Coronary artery (tissue), 2 donors: ENCODE measurements around the gene UTP11.

ENCODE experiments used
- DNase-seq: peaks from one replicate; pipeline ENCODE4 v3.0.0-alpha.2; 2017; ENCODE audit warnings: low spot score
- H3K27ac ChIP-seq, 2 donors: fragments of 200-600 bp; sonication (generic); one replicate each; pipeline ENCODE4 v1.5.1; 2016 to 2019
- H3K4me3 ChIP-seq: fragments of 200-600 bp; sonication (generic); 2 replicates; pipeline ENCODE4 v1.5.1; 2016; ENCODE audit warnings: mild to moderate bottlenecking, moderate library complexity
- TF ChIP-seq, protein P1 (sequence below): fragments of 200-600 bp; sonication (generic); IDR thresholded peaks from one replicate; pipeline ENCODE4 v1.5.1; 2019; ENCODE audit warnings: antibody characterized with exemption

The UTP11 gene

DNA sequence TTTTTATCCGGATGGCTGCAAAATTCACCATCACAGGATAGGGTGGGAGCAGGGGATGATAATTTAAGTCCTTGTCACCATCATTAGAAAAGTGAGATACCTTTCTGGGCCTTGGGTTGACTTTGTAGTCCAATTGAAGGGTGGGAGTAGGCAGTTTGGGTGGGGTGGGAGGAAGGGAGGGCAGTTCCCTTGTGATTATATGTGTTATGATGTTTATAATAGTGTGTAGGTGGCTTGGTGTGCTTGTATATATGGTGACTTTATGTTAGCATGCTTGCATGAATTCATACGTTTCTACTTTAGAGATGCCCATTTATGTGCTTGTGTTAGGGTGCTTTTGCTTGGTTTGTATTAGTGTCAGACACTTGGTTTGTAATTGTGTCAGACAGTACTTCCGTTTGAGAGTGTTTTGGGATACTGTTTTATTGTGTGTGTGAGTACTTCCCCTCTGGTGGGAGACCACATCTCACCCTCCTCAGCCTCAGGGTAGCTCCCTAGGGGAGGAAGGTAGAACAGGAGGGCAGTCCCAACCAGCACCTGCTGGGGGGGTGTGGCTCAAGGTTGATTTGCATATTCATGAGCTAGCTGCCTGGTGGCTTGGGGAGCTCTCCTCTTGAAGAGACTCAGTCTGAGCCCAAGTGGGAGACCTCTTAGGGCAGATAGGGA lies 40.3 kb downstream of the UTP11 start:
- TF ChIP-seq, protein P1, sequence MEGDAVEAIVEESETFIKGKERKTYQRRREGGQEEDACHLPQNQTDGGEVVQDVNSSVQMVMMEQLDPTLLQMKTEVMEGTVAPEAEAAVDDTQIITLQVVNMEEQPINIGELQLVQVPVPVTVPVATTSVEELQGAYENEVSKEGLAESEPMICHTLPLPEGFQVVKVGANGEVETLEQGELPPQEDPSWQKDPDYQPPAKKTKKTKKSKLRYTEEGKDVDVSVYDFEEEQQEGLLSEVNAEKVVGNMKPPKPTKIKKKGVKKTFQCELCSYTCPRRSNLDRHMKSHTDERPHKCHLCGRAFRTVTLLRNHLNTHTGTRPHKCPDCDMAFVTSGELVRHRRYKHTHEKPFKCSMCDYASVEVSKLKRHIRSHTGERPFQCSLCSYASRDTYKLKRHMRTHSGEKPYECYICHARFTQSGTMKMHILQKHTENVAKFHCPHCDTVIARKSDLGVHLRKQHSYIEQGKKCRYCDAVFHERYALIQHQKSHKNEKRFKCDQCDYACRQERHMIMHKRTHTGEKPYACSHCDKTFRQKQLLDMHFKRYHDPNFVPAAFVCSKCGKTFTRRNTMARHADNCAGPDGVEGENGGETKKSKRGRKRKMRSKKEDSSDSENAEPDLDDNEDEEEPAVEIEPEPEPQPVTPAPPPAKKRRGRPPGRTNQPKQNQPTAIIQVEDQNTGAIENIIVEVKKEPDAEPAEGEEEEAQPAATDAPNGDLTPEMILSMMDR, result no peak
- Histone ChIP-seq H3K27ac (no peak overlapping the region), H3K4me3 (no peak overlapping the region)
- DNase-seq, result no peak

DNA sequence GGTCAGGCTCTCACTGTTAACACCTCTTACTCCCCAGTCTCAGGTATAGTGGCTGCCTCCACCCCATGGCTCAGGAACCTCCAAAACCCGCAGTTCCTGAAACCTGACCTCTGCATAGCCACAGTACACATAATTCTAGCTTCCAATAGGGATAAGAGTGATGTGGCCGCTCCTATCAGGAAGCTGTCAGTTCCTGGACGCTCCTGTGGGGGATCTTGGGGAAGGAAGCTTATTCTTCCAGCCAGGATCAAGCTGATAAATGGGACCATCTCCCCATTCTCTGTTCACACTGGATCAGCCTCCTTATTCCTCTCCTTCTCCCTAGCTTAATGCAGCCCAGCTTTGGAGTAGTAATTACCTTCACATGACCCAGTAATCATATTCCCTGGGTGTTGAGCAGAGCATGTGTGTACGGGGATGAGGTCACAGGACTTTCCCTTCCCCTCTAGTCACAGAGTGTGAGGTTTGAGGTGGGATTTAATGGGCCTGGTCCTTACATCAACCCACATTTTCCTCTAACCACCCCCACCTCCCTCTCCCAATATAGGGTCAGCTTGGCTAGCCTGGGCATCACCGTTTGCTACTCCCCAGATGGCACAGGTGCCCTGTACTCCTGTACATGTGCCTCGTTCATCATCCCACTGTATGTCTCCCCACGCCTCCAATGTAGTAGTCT lies 41.0 kb downstream of the UTP11 start:
- no peak overlapping the region for H3K27ac ChIP-seq
- DNase-seq, result no peak
- TF ChIP-seq, protein P1, result no peak
- H3K4me3 ChIP-seq, result no peak overlapping the region

DNA sequence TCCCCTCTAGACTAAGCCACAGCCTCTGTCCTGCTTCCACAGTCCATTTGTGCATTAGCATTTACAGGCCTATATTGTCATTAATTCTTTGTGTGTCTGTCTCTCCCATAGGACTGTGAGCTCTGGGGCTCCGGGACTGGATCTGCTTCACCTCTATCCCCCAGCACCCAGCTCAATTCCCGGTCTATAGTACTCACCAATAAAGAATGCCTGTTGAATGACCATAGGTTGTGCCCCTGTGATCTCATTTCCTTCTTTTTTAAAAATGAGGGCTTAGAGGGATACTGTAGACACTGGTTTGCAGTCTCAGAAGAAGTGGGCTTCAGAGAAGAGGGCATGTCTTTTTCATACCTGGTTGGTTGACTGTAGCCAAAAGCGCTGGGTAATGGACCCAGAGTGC lies 42.9 kb downstream of the UTP11 start:
- H3K27ac ChIP-seq, result no peak overlapping the region
- H3K4me3 ChIP-seq, result no peak overlapping the region
- DNase-seq, result no peak
- TF ChIP-seq, protein P1, result no peak

DNA sequence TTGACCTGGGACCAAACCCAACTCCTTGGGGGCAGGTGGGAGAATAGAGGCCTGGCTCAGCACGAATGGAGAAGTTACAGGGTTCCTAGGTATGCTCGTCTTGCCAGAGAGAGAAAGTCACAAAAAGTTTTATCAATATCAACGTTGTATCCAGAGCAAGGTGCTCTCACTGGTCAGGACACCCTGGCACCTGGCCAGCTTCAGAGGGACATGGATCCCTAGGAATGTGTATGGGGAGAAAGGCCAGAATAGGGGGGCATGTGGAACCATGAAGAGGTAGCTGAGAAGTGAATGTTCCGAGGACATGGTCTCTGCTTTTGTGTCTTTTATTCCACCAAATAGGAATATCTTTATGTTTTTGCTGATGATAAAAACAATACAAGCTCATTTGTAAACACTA lies 43.4 kb downstream of the UTP11 start:
- TF ChIP-seq, protein P1, result no peak
- Histone ChIP-seq H3K4me3 (no peak overlapping the region), H3K27ac (no peak overlapping the region)
- no peak for DNase-seq

DNA sequence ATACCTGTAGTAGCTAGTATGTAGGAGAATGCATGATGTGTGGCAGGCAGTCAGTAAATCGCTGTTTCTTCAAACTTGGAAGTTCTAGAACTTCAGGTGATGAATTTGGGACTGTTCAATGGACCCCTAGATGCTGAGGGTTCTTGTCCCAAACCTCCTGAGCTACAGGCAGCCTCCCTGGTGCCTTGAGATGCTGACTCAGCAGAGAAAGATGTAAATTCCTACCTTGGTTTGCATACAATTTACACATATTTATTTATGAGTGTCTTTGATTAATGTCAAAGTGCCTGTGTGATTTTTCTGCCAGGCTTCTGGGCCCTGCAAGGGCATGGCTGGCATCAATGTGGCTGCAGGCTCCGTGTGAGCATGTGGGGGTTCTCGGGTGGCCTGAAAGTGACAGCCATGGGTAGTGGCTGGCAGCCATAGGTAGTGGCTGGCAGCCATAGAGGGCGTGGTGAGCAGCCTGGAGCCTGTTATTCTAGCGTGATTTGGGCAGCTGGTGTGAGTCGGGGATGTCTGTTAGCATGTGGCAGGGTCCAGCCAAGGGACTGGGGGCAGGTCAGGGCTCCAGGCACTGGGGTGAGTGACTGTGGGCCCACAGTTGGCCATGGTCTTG lies 47.2 kb downstream of the UTP11 start:
- Histone ChIP-seq H3K4me3 (no peak overlapping the region), H3K27ac (no peak overlapping the region)
- DNase-seq, result no peak
- TF ChIP-seq, protein P1, result no peak

DNA sequence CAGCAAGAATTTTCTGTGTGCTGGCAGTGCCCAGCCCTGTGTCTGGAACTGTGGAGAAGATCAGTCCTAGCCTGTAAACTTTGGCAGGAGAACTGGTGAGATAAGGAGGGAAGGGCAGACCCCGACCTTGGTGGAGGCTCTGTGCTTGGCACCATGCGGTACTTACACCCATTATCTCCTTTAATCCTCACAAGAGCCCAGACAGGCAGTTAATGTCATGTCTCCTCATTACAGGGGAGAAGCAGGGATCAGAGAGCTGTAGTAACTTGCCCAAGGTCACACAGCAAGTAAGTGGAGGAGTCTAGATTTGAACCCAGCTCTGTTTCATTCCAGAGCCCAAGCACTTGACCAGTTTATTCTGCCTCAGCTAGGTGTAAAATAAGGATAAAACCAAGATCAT lies 48.0 kb downstream of the UTP11 start:
- TF ChIP-seq, protein P1, result no peak
- Histone ChIP-seq H3K4me3 (no peak overlapping the region), H3K27ac (no peak overlapping the region)
- no peak for DNase-seq

DNA sequence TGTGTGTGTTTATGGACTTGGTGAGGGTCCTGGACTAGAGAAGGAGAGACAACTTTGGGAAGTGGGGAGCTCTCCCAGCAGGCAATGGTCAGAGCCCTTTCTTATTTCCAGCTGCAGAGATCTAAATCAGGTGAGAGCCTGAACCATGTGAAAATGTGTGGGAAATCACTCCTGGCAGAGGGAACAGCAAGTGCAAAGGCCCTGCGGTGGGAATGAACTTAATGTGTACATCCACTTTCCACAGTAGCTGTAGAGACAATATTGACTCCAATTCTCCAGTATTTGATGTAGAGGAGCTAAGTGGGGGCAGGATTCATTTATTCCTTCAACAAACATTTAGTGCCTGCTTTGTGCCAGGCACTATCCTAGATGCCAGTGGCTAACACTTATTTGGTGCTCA lies 48.8 kb downstream of the UTP11 start:
- no peak overlapping the region for H3K27ac ChIP-seq
- TF ChIP-seq, protein P1, result no peak
- no peak for DNase-seq
- H3K4me3 ChIP-seq, result no peak overlapping the region
